HepG2 (cell line): ENCODE data around the gene TJP3. TPM values are rescaled to one million over a fixed set of nuclear protein-coding genes. Genes with fewer than 3 reads are reported as not detected.

ENCODE experiments used
- BORCS8-MEF2B ChIP-seq: sonication (generic); formaldehyde crosslinking; IDR thresholded peaks from 2 replicates; pipeline ENCODE4 v1.8.0; 2022; ENCODE audit warnings: mild to moderate bottlenecking, missing genetic modification reagents
- CREB1 ChIP-seq, 2 experiments: fragments of 450-650 bp in 1 of 2; IDR thresholded peaks; 2 replicates each; pipeline ENCODE4 v1.6.1; 2016 to 2017; ENCODE audit warnings: control low read depth in 1 of 2, mild to moderate bottlenecking in 1 of 2, missing compliant biosample characterization in 1 of 2, missing genetic modification characterization in 1 of 2
- CTCF ChIP-seq: sonication (generic); formaldehyde crosslinking; IDR thresholded peaks from 2 replicates; pipeline ENCODE4 v1.5.0; 2020; ENCODE audit warnings: mild to moderate bottlenecking, missing genetic modification reagents, moderate library complexity
- HCFC1 ChIP-seq: fragments of 150-350 bp; IDR thresholded peaks from 2 replicates; pipeline ENCODE4 v1.6.1; 2014; ENCODE audit warnings: low read depth, low read length
- KAT7 ChIP-seq: IDR thresholded peaks from 2 replicates; pipeline ENCODE4 v1.6.1; 2018; ENCODE audit warnings: borderline replicate concordance, missing compliant biosample characterization
- KAT8 ChIP-seq: IDR thresholded peaks from 2 replicates; pipeline ENCODE4 v1.6.1; 2016; ENCODE audit warnings: missing genetic modification reagents, missing compliant biosample characterization
- KDM3A ChIP-seq: IDR thresholded peaks from 2 replicates; pipeline ENCODE4 v1.6.1; 2018; ENCODE audit warnings: low read depth, missing compliant biosample characterization
- KLF9 ChIP-seq: IDR thresholded peaks from 2 replicates; pipeline ENCODE4 v1.6.1; 2016; ENCODE audit warnings: low read depth
- MEIS1 ChIP-seq: sonication (generic); formaldehyde crosslinking; IDR thresholded peaks from 2 replicates; pipeline ENCODE4 v1.9.0; 2021; ENCODE audit warnings: mild to moderate bottlenecking, missing genetic modification reagents, moderate library complexity, borderline replicate concordance
- PHB2 ChIP-seq: fragments of 450-650 bp; IDR thresholded peaks from 2 replicates; pipeline ENCODE4 v1.6.1; 2018; ENCODE audit not compliant: partially characterized antibody
- SRSF4 ChIP-seq: fragments of 200-400 bp; formaldehyde crosslinking; IDR thresholded peaks from one replicate; pipeline ENCODE4 v1.6.1; 2018; ENCODE audit warnings: mild to moderate bottlenecking, low read depth, low read length, moderate library complexity; ENCODE audit not compliant: poor library complexity, severe bottlenecking
- ZNF101 ChIP-seq: sonication (generic); formaldehyde crosslinking; IDR thresholded peaks from 2 replicates; pipeline ENCODE4 v1.4.0; 2020; ENCODE audit warnings: mild to moderate bottlenecking, low read depth, missing genetic modification reagents, borderline replicate concordance
- ZNF446 ChIP-seq: sonication (generic); formaldehyde crosslinking; IDR thresholded peaks from 2 replicates; pipeline ENCODE4 v1.5.0; 2020; ENCODE audit warnings: mild to moderate bottlenecking, missing genetic modification reagents
- ZNF496 ChIP-seq: sonication (generic); formaldehyde crosslinking; IDR thresholded peaks from 2 replicates; pipeline ENCODE4 v1.8.1; 2023; ENCODE audit warnings: mild to moderate bottlenecking, moderate library complexity, missing genetic modification reagents; ENCODE audit not compliant: insufficient replicate concordance
- ZNF572 ChIP-seq: sonication (generic); formaldehyde crosslinking; IDR thresholded peaks from 2 replicates; pipeline ENCODE4 v1.5.1; 2020; ENCODE audit warnings: mild to moderate bottlenecking, missing genetic modification reagents
- ZNF615 ChIP-seq: sonication (generic); formaldehyde crosslinking; IDR thresholded peaks from 2 replicates; pipeline ENCODE4 v1.5.0; 2020; ENCODE audit warnings: mild to moderate bottlenecking, missing genetic modification reagents, borderline replicate concordance
- ZSCAN20 ChIP-seq: sonication (generic); formaldehyde crosslinking; IDR thresholded peaks from 2 replicates; pipeline ENCODE4 v1.4.0; 2020; ENCODE audit warnings: missing genetic modification reagents, mild to moderate bottlenecking, borderline replicate concordance
- ZSCAN30 ChIP-seq: sonication (generic); formaldehyde crosslinking; IDR thresholded peaks from 2 replicates; pipeline ENCODE4 v1.5.0; 2020; ENCODE audit warnings: mild to moderate bottlenecking, missing genetic modification reagents
- polyA plus RNA-seq, 8 experiments: library from polyadenylated mRNA; depleted of rRNA in 3 of 8; stranded (reverse) in 7 of 8; unstranded in 1 of 8; fragments of >200 nt; fragmentation: Illumina TruSeq in 4 of 8; extraction: Trizol in 4 of 8; gene quantifications; 2 replicates each; pipeline versions ENCODE4 v1.2.1 to v1.2.3, GENCODE V29; 2011 to 2016; ENCODE audit warnings: low read depth in 4 of 8, missing spikeins in 1 of 8, mixed read lengths in 1 of 8; ENCODE audit not compliant: insufficient read depth in 1 of 8
- total RNA-seq, 5 experiments: library from RNA; depleted of rRNA; stranded (reverse); fragments of >200 nt; fragmentation: Illumina TruSeq; extraction: Trizol; gene quantifications; 2 replicates each; pipeline ENCODE4 v1.2.3, GENCODE V29; 2016; ENCODE audit warnings: low read depth in 1 of 5

TJP3 gene
- total and polyA plus RNA-seq, 2 of the 13 experiments (the other 11 are each of a cell fraction or from before 2014, with no cell fraction given) = 2.3 to 21.5 TPM

DNA sequence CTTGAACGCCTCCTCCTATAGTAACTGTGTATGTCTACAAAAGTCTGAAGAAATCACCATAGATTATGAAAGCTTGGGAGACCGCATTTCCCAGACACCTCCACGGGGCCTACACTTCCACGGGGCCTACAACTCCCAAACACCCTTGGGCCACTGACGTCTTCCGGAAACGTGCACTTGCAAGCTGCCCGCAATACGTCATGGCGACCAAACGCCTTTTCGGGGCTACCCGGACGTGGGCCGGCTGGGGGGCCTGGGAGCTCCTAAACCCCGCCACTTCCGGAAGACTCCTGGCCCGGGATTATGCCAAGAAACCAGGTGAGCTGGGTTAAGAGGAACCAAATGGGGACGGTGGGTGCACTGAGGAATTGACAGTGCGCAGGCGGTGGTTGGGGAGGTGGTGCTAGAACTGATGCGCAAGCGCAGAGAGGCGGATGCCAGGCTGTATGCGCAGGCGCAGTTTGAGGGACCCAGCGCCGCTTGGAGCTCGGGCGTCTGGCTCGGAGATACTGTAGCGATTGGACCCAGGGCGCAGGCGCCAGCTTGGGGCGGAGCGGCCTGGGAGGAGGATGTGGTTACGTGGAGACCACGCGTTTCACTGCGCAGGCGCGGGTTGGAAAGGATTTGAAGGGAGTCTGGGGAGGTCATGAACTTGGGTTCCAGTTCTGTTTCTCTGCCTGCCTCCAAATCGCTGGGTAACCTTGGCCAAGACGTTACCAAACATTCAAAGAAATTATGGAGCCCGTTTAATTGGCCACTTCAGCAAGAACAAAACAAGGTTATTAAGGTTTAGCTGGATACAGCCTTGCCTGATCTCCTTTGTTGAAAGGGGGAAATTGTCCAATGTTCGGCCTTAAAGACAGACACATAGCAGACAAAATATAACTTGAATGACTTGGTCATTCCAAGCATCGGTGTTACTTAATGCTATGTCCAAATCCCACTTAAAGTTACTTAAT lies 54.6 kb downstream of the TJP3 start, which contains the start of gene MRPL54 (continued):
- TF ChIP-seq CTCF (peak; percentile 32), ZSCAN30 (CRISPR knock-in tag) (no peak), ZSCAN20 (CRISPR knock-in tag) (no peak), ZNF446 (no peak), HCFC1 (peak; percentile 83), SRSF4 (no peak), ZNF496 (CRISPR knock-in tag) (no peak), PHB2 (no peak), CREB1 (IDR thresholded peaks at IDR 0.05) (peak; percentile 89), CREB1 (CRISPR knock-in tag; IDR thresholded peaks at IDR 0.05) (peak; percentile 97), KAT8 (CRISPR knock-in tag) (peak; percentile 91), ZNF572 (0 out of 2 replicates have a peak, but pooled peaks have one; percentile 83), KDM3A (CRISPR knock-in tag) (no peak), KLF9 (CRISPR knock-in tag) (no peak), ZNF101 (CRISPR knock-in tag) (no peak), MEIS1 (no peak), ZNF615 (CRISPR knock-in tag) (no peak), BORCS8-MEF2B (peak; percentile 84), KAT7 (CRISPR knock-in tag) (no peak)
